AG09309 (cell line): ENCODE data around the gene WNT9A.

Experiments
- DNase-seq: peaks from one replicate; pipeline ENCODE4 v3.0.0-alpha.2; 2010; ENCODE audit warnings: low read depth
- H3K4me3 ChIP-seq: 2 replicates; pipeline ENCODE4 v1.5.1; 2011; ENCODE audit warnings: mild to moderate bottlenecking, low read depth, low read length, moderate library complexity; ENCODE audit not compliant: control insufficient read depth
- CTCF ChIP-seq: IDR thresholded peaks from 2 replicates; pipeline ENCODE4 v1.5.1; 2011; ENCODE audit warnings: mild to moderate bottlenecking, low read depth, low read length, inconsistent platforms; ENCODE audit not compliant: insufficient read depth, control insufficient read depth; ENCODE audit errors: missing control alignments

WNT9A gene

GRCh38 chr1:227888404-227889046 is 59.2 kb downstream of the WNT9A start:
- no peak for TF ChIP-seq CTCF
- no peak overlapping the region for H3K4me3 ChIP-seq
- no peak for DNase-seq

- TF ChIP-seq CTCF = no peak
- no peak overlapping the region for H3K4me3 ChIP-seq
- no peak for DNase-seq
Observed at GRCh38 chr1:227887697-227888403, 59.9 kb downstream of the WNT9A start.

GRCh38 chr1:227886993-227887696 is 60.6 kb downstream of the WNT9A start:
- no peak for DNase-seq
- H3K4me3 ChIP-seq = no peak overlapping the region; the same call in 1 of the 2 replicates
- TF ChIP-seq CTCF = no peak

GRCh38 chr1:227886503-227886961 is 61.2 kb downstream of the WNT9A start:
- no peak overlapping the region for H3K4me3 ChIP-seq
- TF ChIP-seq CTCF = no peak
- no peak for DNase-seq

- DNase-seq = no peak
- TF ChIP-seq CTCF = no peak
- no peak overlapping the region for H3K4me3 ChIP-seq
Observed at GRCh38 chr1:227885648-227886502, 61.9 kb downstream of the WNT9A start.

- TF ChIP-seq CTCF = no peak
- no peak for DNase-seq
- no peak overlapping the region for H3K4me3 ChIP-seq
Observed at GRCh38 chr1:227885135-227885647, 62.5 kb downstream of the WNT9A start.
